ENCODE results near the gene CCDC61. TPM values are rescaled to one million over a fixed set of nuclear protein-coding genes. Genes with fewer than 3 reads are reported as not detected.

CCDC61 gene
- total RNA-seq, 2 experiments from 2014 or later: 17.8 to 18.4 TPM

DNA sequence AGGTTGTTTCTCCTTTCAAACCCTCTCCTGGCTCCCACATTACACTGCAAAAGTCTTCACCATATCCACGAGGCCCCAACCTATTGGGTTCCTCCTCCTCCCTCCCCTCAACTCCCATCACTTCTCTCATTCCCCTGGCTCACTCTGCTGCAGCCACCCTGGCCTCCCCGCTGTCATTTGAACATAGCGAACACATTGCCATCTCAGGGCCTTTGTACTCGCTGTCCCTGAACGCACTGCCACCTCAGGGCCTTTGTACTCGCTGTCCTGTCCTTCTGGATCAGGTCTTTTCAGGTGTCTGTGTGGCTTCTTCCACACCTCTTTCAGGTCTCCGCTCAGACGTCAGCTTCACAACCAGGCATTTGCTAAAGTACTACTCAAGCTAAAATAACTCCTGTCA, 1.7 kb downstream of the CCDC61 start:
- H3K27me3 Mint-ChIP-seq: peaks cover 3% of the 10 kb centered on the region
- H3K36me3 Mint-ChIP-seq: peaks cover 9% of the 10 kb centered on the region
- no peak overlapping the region for H3K4me3 Mint-ChIP-seq
- no peaks in the 10 kb centered on the region for H3K9me3 Mint-ChIP-seq
- no peak overlapping the region for H3K27ac Mint-ChIP-seq
- peaks cover 35% of the 10 kb centered on the region for H3K4me1 Mint-ChIP-seq
- no peak for DNase-seq

DNA sequence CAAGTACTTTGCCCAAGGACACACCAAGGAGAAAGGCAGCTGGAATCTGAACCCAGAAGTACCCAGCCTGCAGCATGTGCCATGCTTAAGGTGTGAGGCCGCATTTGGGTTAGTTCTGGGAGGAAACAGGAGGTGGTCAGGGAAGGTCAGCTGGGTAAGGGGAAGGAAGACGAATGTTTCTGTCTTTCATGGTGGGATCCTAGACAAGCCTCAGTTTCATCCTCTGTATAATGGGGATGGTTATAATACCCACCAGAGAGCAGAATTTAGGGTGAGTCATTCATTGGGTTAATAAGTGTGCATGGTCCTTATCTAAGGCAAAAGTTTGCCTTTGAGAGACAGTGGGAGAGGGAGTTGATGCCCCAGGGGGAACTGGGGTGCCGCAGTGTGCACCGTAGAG, 3.6 kb downstream of the CCDC61 start:
- DNase-seq: no peak
- no peak overlapping the region for H3K4me3 Mint-ChIP-seq
- no peaks in the 10 kb centered on the region for H3K9me3 Mint-ChIP-seq
- H3K27ac Mint-ChIP-seq: no peak overlapping the region
- H3K4me1 Mint-ChIP-seq: peaks cover 35% of the 10 kb centered on the region
- H3K36me3 Mint-ChIP-seq: peaks cover 11% of the 10 kb centered on the region
- peaks cover 3% of the 10 kb centered on the region for H3K27me3 Mint-ChIP-seq

DNA sequence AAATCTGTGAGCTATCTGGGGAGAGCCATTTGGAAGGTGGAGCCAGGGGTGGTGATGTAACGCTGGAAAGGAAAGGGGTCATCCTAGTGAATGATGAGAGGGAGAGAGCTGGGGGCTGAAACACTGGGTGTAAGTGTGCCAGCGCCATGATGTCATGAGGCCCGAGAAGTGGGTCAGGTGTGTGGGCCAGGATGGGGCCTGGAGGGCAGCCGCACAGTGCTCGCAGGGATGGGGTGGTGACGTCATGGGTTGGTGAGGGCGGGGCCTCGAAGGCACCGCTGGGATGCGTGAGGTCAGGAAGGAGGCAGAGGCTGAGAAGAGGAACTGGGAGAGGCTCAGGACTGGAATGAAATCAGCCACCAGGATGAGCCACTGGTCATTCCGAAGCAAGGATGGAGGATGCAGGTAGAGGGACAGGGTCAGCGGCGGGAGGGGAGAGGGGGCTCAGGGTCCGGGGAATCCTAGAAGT, 4.4 kb downstream of the CCDC61 start:
- no peak for DNase-seq
- Mint-ChIP-seq H3K4me3 (peak overlapping the region; percentile 27), H3K9me3 (no peaks in the 10 kb centered on the region), H3K4me1 (peaks cover 35% of the 10 kb centered on the region), H3K27me3 (peaks cover 3% of the 10 kb centered on the region), H3K27ac (no peak overlapping the region), H3K36me3 (peaks cover 11% of the 10 kb centered on the region)

DNA sequence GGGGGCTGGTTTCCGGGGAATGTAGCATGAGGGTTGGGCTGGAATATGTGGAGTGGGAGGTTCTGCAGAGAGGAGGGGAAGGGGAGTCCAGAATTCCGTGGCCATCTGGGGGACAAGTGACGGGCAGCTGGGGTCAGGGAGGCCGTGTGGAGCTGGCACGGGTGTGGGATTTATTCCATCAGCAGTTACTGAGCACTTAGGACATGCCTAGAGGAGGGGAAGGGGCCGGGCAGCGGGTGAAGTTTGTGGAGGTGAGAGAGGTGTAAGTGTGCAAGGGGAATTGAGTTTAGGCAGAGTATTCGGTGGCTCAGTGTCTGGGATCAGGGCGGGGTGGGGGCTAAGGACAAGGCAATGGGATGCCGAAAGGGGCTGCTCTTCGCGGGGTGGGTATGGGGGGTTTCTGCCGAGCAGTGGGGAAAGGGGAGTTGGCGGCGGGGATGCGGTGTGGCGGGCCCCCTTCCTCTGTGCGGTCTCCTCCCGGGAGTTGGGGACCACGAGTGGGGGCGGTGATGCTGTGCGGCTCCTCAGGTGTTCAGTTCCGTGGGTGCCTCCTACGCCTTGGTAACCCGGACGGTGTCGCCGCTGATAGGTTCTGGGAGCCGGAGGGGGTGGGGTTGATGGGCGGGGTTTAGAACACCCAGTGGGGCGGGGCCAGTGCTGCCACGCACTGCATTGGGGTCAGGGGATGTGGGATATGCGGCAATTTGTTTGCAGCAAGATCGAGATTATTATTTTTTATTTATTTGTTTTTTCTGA, 5.4 kb downstream of the CCDC61 start:
- H3K36me3 Mint-ChIP-seq: peaks cover 15% of the 10 kb centered on the region
- H3K4me1 Mint-ChIP-seq: peaks cover 35% of the 10 kb centered on the region
- H3K9me3 Mint-ChIP-seq: no peaks in the 10 kb centered on the region
- peak; percentile 54 for DNase-seq
- no peak overlapping the region for H3K27ac Mint-ChIP-seq
- H3K4me3 Mint-ChIP-seq: peak overlapping the region; percentile 71
- H3K27me3 Mint-ChIP-seq: peaks cover 3% of the 10 kb centered on the region

DNA sequence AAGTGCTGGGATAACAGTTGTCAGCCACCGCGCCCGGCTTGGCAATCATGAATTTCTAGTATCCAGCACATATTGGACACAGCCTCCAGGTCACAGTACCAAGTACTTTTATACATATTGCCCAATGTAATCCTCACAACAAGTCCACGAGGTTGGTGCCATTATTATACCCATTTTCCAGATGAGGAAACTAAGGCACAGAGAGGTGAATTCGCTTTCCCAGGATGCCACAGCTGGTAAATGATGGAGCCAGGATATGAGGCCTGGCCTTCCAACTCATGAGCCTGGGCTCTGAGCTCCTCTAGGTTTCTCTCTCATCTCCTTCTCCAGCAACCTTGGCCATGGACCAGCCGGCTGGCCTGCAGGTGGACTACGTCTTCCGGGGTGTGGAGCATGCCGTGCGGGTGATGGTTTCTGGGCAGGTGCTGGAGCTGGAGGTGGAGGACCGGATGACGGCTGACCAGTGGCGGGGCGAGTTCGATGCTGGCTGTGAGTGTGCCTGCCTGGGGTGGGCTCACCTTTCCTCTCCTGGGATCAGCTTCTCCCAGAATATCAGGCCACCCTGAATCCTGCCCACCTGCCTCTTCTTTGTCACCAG, 7.5 kb downstream of the CCDC61 start:
- Mint-ChIP-seq H3K4me1 (peaks cover 22% of the 10 kb centered on the region), H3K27ac (no peak overlapping the region), H3K27me3 (peaks cover 3% of the 10 kb centered on the region), H3K9me3 (no peaks in the 10 kb centered on the region), H3K36me3 (peaks cover 10% of the 10 kb centered on the region), H3K4me3 (no peak overlapping the region)
- no peak for DNase-seq

DNA sequence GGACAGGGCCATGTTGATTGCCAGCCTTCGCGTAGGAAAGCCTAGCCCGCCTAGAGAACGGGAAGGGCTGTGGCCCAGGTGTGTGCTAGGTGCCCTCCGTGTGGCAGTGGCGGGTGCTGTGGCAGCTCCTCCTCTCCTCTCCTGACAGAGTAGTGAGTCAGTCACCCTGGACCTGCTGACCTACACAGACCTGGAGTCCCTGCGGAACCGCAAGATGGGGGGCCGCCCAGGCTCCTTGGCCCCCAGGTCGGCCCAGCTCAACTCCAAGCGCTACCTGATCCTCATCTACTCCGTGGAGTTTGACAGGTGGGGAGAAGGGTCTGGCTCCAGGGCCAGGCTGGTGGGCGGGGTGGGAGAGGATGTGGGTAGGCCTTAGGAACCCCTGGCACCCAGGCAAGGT, 11.1 kb downstream of the CCDC61 start:
- no peak for DNase-seq
- Mint-ChIP-seq H3K4me1 (no peaks in the 10 kb centered on the region), H3K9me3 (no peaks in the 10 kb centered on the region), H3K36me3 (peaks cover 13% of the 10 kb centered on the region), H3K27me3 (no peaks in the 10 kb centered on the region), H3K4me3 (no peak overlapping the region), H3K27ac (no peak overlapping the region)

DNA sequence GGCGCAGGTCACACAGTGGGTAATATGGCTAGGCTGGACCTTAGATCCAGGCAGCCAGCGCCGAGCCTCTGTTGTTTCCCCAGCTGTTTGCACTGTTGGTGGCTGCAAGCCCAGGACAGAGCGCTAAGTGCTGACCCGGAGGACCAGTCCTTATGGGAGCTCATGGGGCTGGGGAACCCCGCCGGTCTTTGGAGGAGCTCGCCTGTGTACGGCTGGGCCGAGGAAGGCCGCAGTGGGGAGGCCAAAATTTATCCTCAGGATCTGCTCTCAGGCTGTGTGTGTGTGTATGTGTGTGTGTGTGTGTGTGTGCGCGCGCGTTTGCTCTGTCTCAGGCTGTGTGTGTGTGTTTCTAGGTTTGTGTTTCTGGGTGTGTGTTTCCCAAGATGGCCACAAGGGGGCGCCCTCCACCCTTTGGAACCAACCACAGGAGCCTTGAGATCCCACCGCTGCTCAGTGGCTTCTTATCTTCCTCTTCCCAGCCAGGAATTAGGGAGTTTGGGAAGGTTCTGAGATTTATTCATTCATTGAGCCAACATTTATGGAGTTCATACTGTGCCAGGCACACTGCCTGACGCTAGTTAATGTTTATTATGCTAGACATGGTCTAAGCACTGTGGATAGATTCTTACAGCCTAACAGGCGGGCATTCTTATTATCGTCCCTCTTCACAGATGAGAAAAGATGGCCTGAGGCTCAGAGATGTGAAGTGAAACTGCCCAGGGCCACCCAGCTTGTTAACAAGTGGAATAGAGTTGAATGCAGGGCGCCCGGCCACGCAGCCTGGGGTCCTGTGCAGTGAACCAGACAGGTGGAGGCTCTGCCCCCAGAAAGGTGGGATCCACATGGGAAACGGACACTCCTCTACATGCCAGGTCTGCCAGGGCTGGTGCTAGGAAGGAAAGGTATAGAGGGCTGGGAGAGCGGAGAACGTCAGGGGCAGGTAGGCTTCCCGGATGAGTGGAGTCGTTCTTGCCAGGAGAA, 14.6 kb downstream of the CCDC61 start:
- H3K4me1 Mint-ChIP-seq: peaks cover 4% of the 10 kb centered on the region
- no peaks in the 10 kb centered on the region for H3K9me3 Mint-ChIP-seq
- H3K4me3 Mint-ChIP-seq: no peak overlapping the region
- peaks cover 16% of the 10 kb centered on the region for H3K36me3 Mint-ChIP-seq
- H3K27ac Mint-ChIP-seq: no peak overlapping the region
- peaks cover 10% of the 10 kb centered on the region for H3K27me3 Mint-ChIP-seq
- peak; percentile 56 for DNase-seq

DNA sequence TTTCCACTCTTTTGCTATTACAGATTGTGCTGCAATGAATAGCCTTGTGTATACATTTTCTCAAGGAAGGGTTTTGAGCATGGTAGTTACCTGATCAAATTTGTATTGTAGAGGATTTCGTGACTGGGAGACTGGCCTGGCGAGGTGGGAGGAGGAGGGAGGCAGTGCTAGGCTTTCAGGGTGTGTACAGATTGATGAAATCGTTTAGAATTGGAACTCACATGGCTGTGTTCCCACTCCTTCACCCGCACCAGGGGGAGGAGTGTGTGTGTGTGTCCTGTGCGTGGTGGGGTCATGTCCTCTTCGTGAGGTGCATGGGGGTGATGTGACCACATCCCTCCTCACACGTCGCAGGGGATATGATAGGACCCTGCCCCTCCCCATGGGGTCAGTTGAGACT, 19.3 kb downstream of the CCDC61 start:
- Mint-ChIP-seq H3K27ac (no peak overlapping the region), H3K9me3 (no peaks in the 10 kb centered on the region), H3K36me3 (peaks cover 9% of the 10 kb centered on the region), H3K4me3 (peak overlapping the region; percentile 32), H3K4me1 (peaks cover 16% of the 10 kb centered on the region), H3K27me3 (peaks cover 21% of the 10 kb centered on the region)
- DNase-seq: no peak

DNA sequence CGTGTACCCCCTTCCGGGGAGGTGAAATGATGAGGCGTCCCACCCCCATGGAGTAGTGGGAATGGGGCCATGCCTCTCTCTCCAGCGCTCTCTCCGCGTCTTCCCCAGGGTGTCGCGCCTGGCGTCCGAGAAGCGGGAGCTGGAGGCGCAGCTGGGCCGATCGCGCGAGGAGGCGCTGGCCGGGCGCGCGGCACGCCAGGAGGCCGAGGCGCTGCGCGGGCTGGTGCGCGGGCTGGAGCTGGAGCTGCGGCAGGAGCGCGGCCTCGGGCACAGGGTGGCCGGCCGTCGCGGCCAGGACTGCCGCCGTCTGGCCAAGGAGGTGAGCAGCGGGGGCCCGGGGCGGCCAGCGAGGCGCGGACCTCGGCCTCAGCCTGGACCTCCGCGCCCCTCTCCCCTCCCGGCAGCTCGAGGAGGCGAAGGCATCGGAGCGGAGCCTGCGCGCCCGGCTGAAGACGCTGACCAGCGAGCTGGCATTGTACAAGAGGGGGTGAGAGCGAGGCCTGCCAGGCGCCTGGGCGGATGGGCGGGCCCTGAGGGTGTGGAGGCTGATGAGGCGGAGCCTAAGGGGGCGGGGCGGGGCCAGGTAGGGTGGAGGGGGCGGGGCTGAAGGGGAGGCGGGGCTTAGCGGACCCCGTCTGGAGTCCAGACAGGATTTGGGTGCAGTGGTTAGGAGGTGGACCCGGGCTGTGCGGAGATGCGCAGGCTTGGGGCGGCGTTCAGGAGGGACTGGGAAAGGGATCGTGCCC, 19.8 kb downstream of the CCDC61 start:
- Mint-ChIP-seq H3K4me3 (peak overlapping the region; percentile 67), H3K4me1 (peaks cover 16% of the 10 kb centered on the region), H3K36me3 (peaks cover 9% of the 10 kb centered on the region), H3K9me3 (no peaks in the 10 kb centered on the region), H3K27me3 (peaks cover 21% of the 10 kb centered on the region), H3K27ac (no peak overlapping the region)
- DNase-seq: peak; percentile 63

DNA sequence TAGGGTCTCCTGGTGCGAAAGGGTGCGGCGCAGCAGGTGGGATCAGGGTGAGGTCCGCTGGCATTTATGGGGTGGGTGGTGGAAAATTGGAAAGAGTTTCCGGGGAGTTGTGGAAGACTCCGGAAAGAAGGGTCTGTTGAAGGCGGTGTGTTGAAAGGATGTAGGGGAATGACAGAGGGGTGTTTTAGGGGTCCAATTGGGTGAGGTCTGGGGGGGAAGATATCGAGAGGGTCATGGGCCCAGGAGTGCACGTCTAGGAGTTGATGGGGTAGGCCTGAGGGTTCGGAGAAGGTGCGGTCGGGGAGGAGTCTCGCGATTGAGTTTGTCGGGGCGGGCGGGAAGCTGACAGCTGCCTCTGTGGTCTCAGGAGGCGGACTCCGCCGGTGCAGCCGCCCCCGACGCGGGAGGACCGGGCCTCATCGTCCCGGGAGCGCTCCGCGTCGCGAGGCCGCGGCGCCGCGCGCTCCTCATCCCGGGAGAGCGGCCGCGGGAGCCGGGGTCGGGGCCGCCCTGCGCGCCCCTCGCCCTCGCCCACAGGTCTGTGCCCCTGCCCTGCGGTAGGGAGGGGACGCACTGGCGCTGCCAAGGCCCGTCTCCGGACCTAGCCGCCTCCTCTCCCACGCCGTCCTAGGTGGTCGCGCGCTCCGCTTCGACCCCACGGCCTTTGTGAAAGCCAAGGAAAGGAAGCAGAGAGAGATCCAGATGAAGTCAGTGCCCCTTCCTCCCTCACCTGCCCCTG, 20.6 kb downstream of the CCDC61 start:
- Mint-ChIP-seq H3K27me3 (peaks cover 21% of the 10 kb centered on the region), H3K4me3 (peak overlapping the region; percentile 67), H3K27ac (no peak overlapping the region), H3K36me3 (peaks cover 7% of the 10 kb centered on the region), H3K9me3 (no peaks in the 10 kb centered on the region), H3K4me1 (peaks cover 16% of the 10 kb centered on the region)
- peak; percentile 49 for DNase-seq

DNA sequence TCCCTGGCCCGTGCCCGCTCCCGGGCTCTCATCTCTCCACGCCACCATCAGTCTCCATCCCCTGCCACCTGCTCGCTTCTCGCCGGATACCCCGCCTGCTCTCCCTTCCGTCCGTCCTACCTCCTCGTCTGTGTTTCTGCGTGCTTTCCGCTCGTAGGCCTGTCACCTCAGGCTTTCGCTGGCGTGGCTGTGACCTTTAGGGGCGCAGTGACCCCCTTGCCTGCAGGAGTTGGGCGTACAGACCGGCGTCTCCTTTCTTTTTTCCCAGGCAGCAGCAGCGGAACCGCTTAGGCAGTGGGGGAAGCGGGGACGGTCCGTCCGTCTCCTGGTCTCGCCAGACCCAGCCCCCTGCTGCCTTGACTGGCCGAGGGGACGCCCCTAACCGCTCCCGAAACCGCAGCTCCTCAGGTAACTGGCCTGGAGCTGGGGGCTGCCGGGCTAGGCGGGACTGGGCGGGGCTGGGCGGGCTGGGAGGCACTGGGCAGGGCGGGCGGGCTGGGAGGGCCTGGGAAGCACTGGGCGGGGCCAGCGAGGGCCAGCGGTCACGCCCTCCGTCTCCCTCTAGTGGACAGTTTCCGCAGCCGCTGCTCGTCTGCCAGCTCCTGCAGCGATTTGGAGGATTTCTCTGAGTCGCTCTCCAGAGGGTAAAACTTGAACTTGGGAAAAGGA, 21.3 kb downstream of the CCDC61 start:
- Mint-ChIP-seq H3K36me3 (peaks cover 7% of the 10 kb centered on the region), H3K27me3 (peaks cover 21% of the 10 kb centered on the region), H3K4me1 (peaks cover 16% of the 10 kb centered on the region), H3K27ac (no peak overlapping the region), H3K4me3 (peak overlapping the region; percentile 66), H3K9me3 (no peaks in the 10 kb centered on the region)
- DNase-seq: peak; percentile 81

DNA sequence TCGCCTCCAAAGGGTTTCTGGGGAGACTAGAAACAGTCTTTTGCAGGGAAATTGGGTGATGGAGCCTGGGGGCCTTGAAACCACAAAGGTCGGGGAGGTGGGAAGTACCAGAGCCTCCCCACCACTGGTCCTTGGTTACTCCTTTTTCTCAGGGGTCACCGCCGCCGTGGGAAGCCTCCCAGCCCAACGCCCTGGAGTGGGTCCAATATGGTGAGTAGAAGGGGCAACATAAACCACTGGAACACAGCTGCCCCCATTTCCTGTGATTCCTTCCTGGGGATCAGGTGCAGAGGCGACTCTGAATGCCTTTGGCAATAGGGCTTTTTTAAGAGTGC, 21.8 kb downstream of the CCDC61 start:
- no peak for DNase-seq
- no peaks in the 10 kb centered on the region for H3K9me3 Mint-ChIP-seq
- H3K4me1 Mint-ChIP-seq: peaks cover 16% of the 10 kb centered on the region
- no peak overlapping the region for H3K27ac Mint-ChIP-seq
- peaks cover 25% of the 10 kb centered on the region for H3K27me3 Mint-ChIP-seq
- peaks cover 7% of the 10 kb centered on the region for H3K36me3 Mint-ChIP-seq
- H3K4me3 Mint-ChIP-seq: peak overlapping the region; percentile 43

DNA sequence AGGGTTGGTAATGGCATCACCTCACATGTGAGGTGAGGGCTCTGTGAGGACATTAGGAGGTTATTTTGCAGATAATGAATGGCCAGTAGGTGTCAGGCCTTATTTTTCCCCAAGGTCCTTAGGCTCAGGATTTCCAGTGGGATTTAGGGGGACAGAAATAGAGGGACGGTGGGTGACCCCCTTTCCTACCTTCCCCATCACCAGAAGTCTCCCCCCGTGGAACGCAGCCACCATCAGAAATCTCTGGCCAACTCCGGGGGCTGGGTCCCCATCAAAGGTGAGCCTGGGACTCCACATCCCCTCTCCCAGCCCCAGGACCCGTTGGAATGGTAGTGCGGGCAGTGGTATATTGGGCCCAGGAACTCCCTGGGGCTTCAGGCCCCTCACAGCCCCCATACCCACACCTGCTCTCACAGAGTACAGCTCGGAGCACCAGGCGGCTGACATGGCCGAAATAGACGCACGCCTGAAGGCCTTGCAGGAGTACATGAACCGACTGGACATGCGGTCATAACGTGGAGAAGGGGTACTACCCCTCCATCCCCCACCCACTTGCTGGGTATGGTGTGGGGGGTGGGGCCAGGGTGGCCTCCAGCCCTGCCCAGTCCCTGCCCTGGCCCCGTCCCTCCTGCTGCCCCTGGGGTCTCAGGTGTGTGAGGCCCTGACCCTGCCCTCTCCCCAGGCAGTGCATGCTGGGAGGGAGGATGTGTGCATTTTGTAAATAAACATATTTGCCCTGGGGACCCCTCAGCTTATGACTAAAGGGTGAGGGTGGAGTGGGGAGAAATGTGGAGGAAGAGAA, 22.8 kb downstream of the CCDC61 start:
- Mint-ChIP-seq H3K36me3 (peaks cover 7% of the 10 kb centered on the region), H3K27me3 (peaks cover 30% of the 10 kb centered on the region), H3K9me3 (no peaks in the 10 kb centered on the region), H3K4me3 (no peak overlapping the region), H3K27ac (no peak overlapping the region), H3K4me1 (peaks cover 19% of the 10 kb centered on the region)
- no peak for DNase-seq

All from activated naive CD8-positive, alpha-beta T cell treated with anti-CD3 and anti-CD28 coated beads for 36 hours (primary cell).